ENCODE data around the gene RIC8B. TPM values are rescaled to one million over a fixed set of nuclear protein-coding genes. Genes with fewer than 3 reads are reported as not detected.

RIC8B gene
- total and polyA plus RNA-seq, 2 of the 8 experiments (the other 6 are each of a cell fraction or from before 2014, with no cell fraction given), result 8.2 to 25.3 TPM

DNA sequence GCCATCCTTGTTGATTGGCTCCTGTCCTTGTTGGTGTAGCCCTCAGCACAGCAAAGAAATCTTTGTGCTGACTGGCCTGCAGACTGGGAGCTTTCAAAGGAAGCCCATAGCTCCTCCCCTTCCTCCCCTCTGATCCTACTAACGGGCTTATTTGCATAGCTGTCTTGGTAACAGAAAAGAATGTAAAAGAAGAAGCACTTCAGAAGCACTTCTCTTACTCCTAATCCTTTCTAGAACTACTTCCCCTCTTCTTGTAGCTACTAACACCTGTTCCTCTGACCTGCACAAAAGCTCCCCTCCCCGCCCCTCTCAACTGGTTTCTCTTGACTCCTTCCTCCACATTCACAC, 14.3 kb upstream of the RIC8B start (continued):
- TF ChIP-seq, protein P1, sequence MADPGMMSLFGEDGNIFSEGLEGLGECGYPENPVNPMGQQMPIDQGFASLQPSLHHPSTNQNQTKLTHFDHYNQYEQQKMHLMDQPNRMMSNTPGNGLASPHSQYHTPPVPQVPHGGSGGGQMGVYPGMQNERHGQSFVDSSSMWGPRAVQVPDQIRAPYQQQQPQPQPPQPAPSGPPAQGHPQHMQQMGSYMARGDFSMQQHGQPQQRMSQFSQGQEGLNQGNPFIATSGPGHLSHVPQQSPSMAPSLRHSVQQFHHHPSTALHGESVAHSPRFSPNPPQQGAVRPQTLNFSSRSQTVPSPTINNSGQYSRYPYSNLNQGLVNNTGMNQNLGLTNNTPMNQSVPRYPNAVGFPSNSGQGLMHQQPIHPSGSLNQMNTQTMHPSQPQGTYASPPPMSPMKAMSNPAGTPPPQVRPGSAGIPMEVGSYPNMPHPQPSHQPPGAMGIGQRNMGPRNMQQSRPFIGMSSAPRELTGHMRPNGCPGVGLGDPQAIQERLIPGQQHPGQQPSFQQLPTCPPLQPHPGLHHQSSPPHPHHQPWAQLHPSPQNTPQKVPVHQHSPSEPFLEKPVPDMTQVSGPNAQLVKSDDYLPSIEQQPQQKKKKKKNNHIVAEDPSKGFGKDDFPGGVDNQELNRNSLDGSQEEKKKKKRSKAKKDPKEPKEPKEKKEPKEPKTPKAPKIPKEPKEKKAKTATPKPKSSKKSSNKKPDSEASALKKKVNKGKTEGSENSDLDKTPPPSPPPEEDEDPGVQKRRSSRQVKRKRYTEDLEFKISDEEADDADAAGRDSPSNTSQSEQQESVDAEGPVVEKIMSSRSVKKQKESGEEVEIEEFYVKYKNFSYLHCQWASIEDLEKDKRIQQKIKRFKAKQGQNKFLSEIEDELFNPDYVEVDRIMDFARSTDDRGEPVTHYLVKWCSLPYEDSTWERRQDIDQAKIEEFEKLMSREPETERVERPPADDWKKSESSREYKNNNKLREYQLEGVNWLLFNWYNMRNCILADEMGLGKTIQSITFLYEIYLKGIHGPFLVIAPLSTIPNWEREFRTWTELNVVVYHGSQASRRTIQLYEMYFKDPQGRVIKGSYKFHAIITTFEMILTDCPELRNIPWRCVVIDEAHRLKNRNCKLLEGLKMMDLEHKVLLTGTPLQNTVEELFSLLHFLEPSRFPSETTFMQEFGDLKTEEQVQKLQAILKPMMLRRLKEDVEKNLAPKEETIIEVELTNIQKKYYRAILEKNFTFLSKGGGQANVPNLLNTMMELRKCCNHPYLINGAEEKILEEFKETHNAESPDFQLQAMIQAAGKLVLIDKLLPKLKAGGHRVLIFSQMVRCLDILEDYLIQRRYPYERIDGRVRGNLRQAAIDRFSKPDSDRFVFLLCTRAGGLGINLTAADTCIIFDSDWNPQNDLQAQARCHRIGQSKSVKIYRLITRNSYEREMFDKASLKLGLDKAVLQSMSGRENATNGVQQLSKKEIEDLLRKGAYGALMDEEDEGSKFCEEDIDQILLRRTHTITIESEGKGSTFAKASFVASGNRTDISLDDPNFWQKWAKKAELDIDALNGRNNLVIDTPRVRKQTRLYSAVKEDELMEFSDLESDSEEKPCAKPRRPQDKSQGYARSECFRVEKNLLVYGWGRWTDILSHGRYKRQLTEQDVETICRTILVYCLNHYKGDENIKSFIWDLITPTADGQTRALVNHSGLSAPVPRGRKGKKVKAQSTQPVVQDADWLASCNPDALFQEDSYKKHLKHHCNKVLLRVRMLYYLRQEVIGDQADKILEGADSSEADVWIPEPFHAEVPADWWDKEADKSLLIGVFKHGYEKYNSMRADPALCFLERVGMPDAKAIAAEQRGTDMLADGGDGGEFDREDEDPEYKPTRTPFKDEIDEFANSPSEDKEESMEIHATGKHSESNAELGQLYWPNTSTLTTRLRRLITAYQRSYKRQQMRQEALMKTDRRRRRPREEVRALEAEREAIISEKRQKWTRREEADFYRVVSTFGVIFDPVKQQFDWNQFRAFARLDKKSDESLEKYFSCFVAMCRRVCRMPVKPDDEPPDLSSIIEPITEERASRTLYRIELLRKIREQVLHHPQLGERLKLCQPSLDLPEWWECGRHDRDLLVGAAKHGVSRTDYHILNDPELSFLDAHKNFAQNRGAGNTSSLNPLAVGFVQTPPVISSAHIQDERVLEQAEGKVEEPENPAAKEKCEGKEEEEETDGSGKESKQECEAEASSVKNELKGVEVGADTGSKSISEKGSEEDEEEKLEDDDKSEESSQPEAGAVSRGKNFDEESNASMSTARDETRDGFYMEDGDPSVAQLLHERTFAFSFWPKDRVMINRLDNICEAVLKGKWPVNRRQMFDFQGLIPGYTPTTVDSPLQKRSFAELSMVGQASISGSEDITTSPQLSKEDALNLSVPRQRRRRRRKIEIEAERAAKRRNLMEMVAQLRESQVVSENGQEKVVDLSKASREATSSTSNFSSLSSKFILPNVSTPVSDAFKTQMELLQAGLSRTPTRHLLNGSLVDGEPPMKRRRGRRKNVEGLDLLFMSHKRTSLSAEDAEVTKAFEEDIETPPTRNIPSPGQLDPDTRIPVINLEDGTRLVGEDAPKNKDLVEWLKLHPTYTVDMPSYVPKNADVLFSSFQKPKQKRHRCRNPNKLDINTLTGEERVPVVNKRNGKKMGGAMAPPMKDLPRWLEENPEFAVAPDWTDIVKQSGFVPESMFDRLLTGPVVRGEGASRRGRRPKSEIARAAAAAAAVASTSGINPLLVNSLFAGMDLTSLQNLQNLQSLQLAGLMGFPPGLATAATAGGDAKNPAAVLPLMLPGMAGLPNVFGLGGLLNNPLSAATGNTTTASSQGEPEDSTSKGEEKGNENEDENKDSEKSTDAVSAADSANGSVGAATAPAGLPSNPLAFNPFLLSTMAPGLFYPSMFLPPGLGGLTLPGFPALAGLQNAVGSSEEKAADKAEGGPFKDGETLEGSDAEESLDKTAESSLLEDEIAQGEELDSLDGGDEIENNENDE (IDR thresholded peaks at IDR 0.05; ENCODE audit: insufficient replicate concordance, low read length), result no peak
- TF ChIP-seq SIX5 (IDR thresholded peaks at IDR 0.05; ENCODE audit: low read depth, low read length), result no peak
- TF ChIP-seq JUND (IDR thresholded peaks at IDR 0.05; ENCODE audit: low read length), result no peak
- no peak for TF ChIP-seq CEBPB (IDR thresholded peaks at IDR 0.05; ENCODE audit: low read depth, low read length)
- no peak for TF ChIP-seq POLR2A (IDR thresholded peaks at IDR 0.05; ENCODE audit: control extremely low read depth in 1 of 2, low read depth in 2 of 2, low read length in 2 of 2)
- no peak for TF ChIP-seq PHF8 (conservative IDR thresholded peaks at IDR 0.05; ENCODE audit: low read depth, low read length)
- no peak for TF ChIP-seq SP4 (IDR thresholded peaks at IDR 0.05; ENCODE audit: low read length)
- TF ChIP-seq BRCA1 (IDR thresholded peaks at IDR 0.05; ENCODE audit: low read depth, low read length), result no peak
- TF ChIP-seq GABPA (IDR thresholded peaks at IDR 0.05; ENCODE audit: borderline replicate concordance, insufficient read depth, low read length), result no peak
- no peak for TF ChIP-seq BACH1 (IDR thresholded peaks at IDR 0.05; ENCODE audit: low read length)
- no peak for TF ChIP-seq GTF2F1 (IDR thresholded peaks at IDR 0.05; ENCODE audit: borderline replicate concordance, low read depth, low read length)
- no peak for TF ChIP-seq CHD1 (IDR thresholded peaks at IDR 0.05; ENCODE audit: low read depth, low read length)
